ENCODE measurements around the gene TRIM33.
A peak's percentile ranks its signal among the peaks of the same experiment; 100 is the strongest.
"Not testable (repeated sequence)": the region's sequence is repeated elsewhere in the genome, so short reads cannot be mapped to it uniquely, and the experiment has no call there.

TRIM33 gene

GRCh38 chr1:114390361-114390760 lies 120.6 kb downstream of the TRIM33 start:
- no peak for DNase-seq

GRCh38 chr1:114388432-114389003 lies 122.5 kb downstream of the TRIM33 start:
- DNase-seq: no peak

GRCh38 chr1:114387585-114387984 lies 123.4 kb downstream of the TRIM33 start:
- not testable (repeated sequence) for DNase-seq

GRCh38 chr1:114387010-114387360 lies 124.0 kb downstream of the TRIM33 start:
- DNase-seq: no peak

GRCh38 chr1:114386129-114387009 lies 124.6 kb downstream of the TRIM33 start:
- DNase-seq: no peak

GRCh38 chr1:114384922-114385321 lies 126.1 kb downstream of the TRIM33 start:
- DNase-seq: no peak

- no peak for DNase-seq
Measured at GRCh38 chr1:114379987-114380386, 131.0 kb downstream of the TRIM33 start.

GRCh38 chr1:114379358-114379757 lies 131.6 kb downstream of the TRIM33 start:
- no peak for DNase-seq

GRCh38 chr1:114377356-114377755 lies 133.6 kb downstream of the TRIM33 start:
- no peak for DNase-seq

- DNase-seq: no peak
Measured at GRCh38 chr1:114369930-114370329, 141.1 kb downstream of the TRIM33 start.

GRCh38 chr1:114369266-114369919 lies 141.6 kb downstream of the TRIM33 start:
- not testable (repeated sequence) for DNase-seq

GRCh38 chr1:114368560-114369255 lies 142.3 kb downstream of the TRIM33 start:
- no peak for DNase-seq

GRCh38 chr1:114367810-114368209 lies 143.2 kb downstream of the TRIM33 start:
- no peak for DNase-seq

GRCh38 chr1:114363230-114363629 lies 147.8 kb downstream of the TRIM33 start:
- DNase-seq: not testable (repeated sequence)

- DNase-seq: no peak
Measured at GRCh38 chr1:114359791-114360190, 151.2 kb downstream of the TRIM33 start.

GRCh38 chr1:114355240-114355639 lies 155.8 kb downstream of the TRIM33 start:
- DNase-seq: no peak

- peak; percentile 44 to 53 for DNase-seq
Measured at GRCh38 chr1:114353262-114353661, 157.7 kb downstream of the TRIM33 start.

GRCh38 chr1:114352797-114353196 lies 158.2 kb downstream of the TRIM33 start:
- DNase-seq: peak; percentile 9 to 30

GRCh38 chr1:114350731-114351445 lies 160.1 kb downstream of the TRIM33 start:
- DNase-seq: no peak

- no peak for DNase-seq
Measured at GRCh38 chr1:114349891-114350605, 161.0 kb downstream of the TRIM33 start.

GRCh38 chr1:114347431-114348209 lies 163.4 kb downstream of the TRIM33 start:
- no peak for DNase-seq
